SK-N-SH treated with all-trans-retinoic acid at 6 μM for 48 hours (cell line): Measurements from ENCODE around the gene ULK4.

Source experiments
- BACH2 ChIP-seq: fragments of 250-450 bp; sonication (Bioruptor Pico); IDR thresholded peaks from 2 replicates; pipeline ENCODE4 v1.9.0; 2021; ENCODE audit warnings: mild to moderate bottlenecking, borderline replicate concordance
- CSRNP3 ChIP-seq: fragments of 250-450 bp; sonication (Bioruptor Pico); IDR thresholded peaks from 2 replicates; pipeline ENCODE4 v1.5.1; 2021; ENCODE audit warnings: mild to moderate bottlenecking, moderate library complexity
- ESRRG ChIP-seq: fragments of 250-450 bp; sonication (Bioruptor Pico); IDR thresholded peaks from 2 replicates; pipeline ENCODE4 v1.6.1; 2021; ENCODE audit warnings: mild to moderate bottlenecking
- GLIS3 ChIP-seq: fragments of 250-450 bp; sonication (Bioruptor Pico); IDR thresholded peaks from 2 replicates; pipeline ENCODE4 v1.5.0; 2020; ENCODE audit warnings: mild to moderate bottlenecking, moderate library complexity
- ISL1 ChIP-seq: fragments of 250-450 bp; sonication (Bioruptor Pico); IDR thresholded peaks from 2 replicates; pipeline ENCODE4 v2.1.2; 2022; ENCODE audit warnings: mild to moderate bottlenecking, moderate library complexity
- OSR1 ChIP-seq: fragments of 250-450 bp; sonication (Bioruptor Pico); IDR thresholded peaks from 2 replicates; pipeline ENCODE4 v1.8.0; 2022; ENCODE audit warnings: moderate library complexity, mild to moderate bottlenecking, inconsistent platforms
- PATZ1 ChIP-seq: fragments of 250-450 bp; sonication (Bioruptor Pico); IDR thresholded peaks from 2 replicates; pipeline ENCODE4 v1.8.0; 2020; ENCODE audit warnings: mild to moderate bottlenecking, moderate library complexity, borderline replicate concordance
- PPARA ChIP-seq: fragments of 250-450 bp; sonication (Bioruptor Pico); IDR thresholded peaks from 2 replicates; pipeline ENCODE4 v1.5.0; 2020; ENCODE audit warnings: mild to moderate bottlenecking, borderline replicate concordance
- RARB ChIP-seq: fragments of 250-450 bp; sonication (Bioruptor Pico); IDR thresholded peaks from 2 replicates; pipeline ENCODE4 v1.8.0; 2021; ENCODE audit warnings: mild to moderate bottlenecking, moderate library complexity
- TCF4 ChIP-seq: fragments of 250-450 bp; sonication (Bioruptor Pico); IDR thresholded peaks from 2 replicates; pipeline ENCODE4 v1.8.0; 2021; ENCODE audit warnings: mild to moderate bottlenecking, moderate library complexity, borderline replicate concordance
- TOX ChIP-seq: fragments of 250-450 bp; sonication (Bioruptor Pico); IDR thresholded peaks from 2 replicates; pipeline ENCODE4 v1.8.0; 2021; ENCODE audit warnings: mild to moderate bottlenecking, moderate library complexity, borderline replicate concordance
- ZC3H10 ChIP-seq: fragments of 250-450 bp; sonication (Bioruptor Pico); IDR thresholded peaks from 2 replicates; pipeline ENCODE4 v1.5.1; 2021; ENCODE audit warnings: mild to moderate bottlenecking, moderate library complexity
- ZFP30 ChIP-seq: fragments of 450-650 bp; formaldehyde crosslinking; IDR thresholded peaks from 2 replicates; pipeline ENCODE4 v1.5.0; 2022; ENCODE audit warnings: mild to moderate bottlenecking, moderate library complexity
- TF ChIP-seq, protein P1 (sequence below): fragments of 250-450 bp; sonication (Bioruptor Pico); IDR thresholded peaks from 2 replicates; pipeline ENCODE4 v1.5.1; 2020; ENCODE audit warnings: low read depth, mild to moderate bottlenecking, moderate library complexity

DNA sequence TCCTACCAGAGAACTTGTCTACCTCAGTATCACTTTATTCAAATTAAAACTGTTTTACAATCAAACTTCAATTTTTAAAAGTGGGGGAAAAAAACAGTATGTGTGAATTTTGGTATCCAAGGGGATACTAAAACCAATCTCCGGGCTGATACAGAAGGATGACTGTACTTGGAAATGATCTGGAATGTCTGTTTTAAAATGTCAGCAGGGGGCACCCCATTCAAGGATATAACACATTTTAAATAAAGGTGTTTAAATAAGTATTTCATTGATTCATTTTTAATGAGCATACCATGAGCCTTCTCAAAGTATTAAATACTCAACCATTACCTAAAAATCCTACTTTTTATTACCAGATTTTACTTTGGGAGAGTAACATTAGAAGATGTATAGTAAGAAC is 67.9 kb downstream of the ULK4 start:
- no peak for TF ChIP-seq PATZ1 (CRISPR knock-in tag)
- TF ChIP-seq, protein P1, sequence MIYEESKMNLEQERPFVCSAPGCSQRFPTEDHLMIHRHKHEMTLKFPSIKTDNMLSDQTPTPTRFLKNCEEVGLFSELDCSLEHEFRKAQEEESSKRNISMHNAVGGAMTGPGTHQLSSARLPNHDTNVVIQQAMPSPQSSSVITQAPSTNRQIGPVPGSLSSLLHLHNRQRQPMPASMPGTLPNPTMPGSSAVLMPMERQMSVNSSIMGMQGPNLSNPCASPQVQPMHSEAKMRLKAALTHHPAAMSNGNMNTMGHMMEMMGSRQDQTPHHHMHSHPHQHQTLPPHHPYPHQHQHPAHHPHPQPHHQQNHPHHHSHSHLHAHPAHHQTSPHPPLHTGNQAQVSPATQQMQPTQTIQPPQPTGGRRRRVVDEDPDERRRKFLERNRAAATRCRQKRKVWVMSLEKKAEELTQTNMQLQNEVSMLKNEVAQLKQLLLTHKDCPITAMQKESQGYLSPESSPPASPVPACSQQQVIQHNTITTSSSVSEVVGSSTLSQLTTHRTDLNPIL (CRISPR knock-in tag): no peak
- TF ChIP-seq ESRRG (CRISPR knock-in tag): no peak
- no peak for TF ChIP-seq ZC3H10 (CRISPR knock-in tag)
- TF ChIP-seq RARB (CRISPR knock-in tag): no peak
- TF ChIP-seq ISL1: no peak
- TF ChIP-seq TCF4: no peak
- TF ChIP-seq PPARA (CRISPR knock-in tag): no peak
- no peak for TF ChIP-seq OSR1 (CRISPR knock-in tag)
- TF ChIP-seq TOX: no peak
- no peak for TF ChIP-seq GLIS3 (CRISPR knock-in tag)
- no peak for TF ChIP-seq BACH2 (CRISPR knock-in tag)
- TF ChIP-seq CSRNP3 (CRISPR knock-in tag): no peak
- no peak for TF ChIP-seq ZFP30
